D341Med (cell line): ENCODE measurements around the gene CEP85L.

Source experiments
- DNase-seq: peaks from one replicate; pipeline ENCODE4 v3.0.0; 2012; ENCODE audit warnings: low spot score

Gene CEP85L

DNA sequence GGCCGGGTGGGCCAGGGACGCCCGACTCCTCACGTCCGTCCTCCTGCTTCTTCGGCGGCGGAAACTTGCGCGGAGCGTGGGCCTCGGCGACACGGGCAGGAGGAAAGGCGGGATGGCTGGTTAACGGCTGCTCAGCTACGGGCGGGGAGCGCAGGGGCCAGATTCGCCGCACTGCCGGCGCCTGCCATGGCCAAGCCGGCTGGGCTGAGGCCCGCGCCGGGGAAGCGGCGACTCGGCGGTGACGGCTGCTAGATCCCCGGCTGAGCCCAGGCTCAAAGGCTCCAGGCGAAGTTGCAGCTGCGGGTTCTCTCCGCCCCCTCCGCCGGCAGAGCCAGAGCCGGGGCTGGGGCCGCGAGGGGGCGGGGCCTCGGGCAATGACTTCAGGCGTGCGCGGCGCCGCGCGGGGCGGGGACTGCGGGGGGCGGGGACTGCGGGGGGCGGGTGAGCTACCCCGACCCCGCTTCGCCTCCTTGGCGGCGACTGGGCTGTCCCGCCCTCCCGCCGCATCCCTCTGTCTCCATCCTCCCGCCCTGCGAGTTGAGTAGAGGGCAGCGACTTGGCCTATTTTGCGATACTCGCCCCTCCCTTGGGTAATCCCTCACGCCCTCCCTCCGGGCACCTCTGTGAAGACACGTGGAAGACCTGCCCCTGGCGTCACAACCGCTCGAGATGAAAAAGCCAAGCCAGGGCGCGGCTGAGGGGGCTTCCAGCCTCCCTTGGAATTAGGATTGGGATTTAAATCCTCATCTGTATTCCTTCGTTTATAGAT lies at the start of gene CEP85L:
Gene CEP85L (minus strand): TSS at position 310 of the 769 bp plus-strand sequence. CDS start 322 bp downstream, outside the sequence.
- DNase-seq: peak; percentile 97

DNA sequence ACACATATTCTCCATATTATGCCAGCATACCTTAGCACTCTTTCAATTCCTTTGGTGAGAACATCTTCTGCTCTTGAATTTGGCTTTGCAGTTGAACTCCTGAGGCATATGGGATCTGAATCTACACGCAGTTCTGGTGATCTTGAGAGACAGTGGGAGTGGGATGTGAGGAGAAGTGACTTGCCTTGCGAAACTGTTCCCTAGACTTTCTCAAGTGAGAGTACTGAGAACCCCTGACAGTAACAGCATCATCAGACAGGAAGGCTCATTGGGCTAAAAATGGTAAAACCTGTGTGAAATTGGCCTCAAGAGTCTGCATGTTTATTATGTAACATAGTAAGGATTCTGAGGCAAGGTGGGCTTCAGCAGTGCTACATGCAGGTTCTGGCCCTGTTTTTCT lies 49.1 kb upstream of the CEP85L start:
- DNase-seq: no peak

DNA sequence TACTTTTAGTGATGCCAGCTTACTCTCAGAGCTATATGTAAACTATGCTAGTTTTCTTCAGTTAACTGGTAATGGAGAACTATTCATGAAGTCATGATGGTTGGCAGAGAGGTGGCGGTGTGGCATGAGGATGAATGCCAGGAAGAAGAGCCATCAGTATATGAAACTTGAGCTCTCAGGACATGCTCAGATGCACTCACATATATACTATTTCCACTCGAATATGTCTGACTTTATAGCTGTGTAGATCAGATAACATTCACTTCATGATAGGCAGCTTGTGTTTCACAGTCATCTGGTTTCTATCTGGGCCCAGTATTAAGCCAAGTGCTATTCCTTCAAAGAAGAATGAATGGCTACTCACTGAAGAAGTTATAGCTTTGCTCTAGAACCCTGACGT lies 46.2 kb upstream of the CEP85L start:
- DNase-seq: no peak

DNA sequence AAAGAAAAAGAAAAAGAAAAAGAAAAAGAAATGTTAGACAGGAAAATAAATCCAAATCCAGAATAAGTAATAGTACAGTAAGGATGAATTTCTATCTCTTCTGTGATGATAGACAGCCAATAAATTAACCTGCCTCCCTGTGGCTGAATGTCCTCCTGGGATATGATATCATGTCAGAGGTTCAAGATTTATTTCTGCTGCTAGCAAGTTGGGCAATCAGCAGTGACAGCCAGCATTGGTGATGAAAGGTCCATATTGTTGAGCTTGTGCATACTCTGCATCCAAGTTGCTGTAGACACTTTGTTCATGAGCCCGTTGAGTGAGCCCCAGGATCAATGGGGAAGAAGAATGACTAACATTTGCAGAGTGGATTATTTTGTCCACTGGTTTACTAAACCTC lies 44.9 kb upstream of the CEP85L start:
- no peak for DNase-seq

DNA sequence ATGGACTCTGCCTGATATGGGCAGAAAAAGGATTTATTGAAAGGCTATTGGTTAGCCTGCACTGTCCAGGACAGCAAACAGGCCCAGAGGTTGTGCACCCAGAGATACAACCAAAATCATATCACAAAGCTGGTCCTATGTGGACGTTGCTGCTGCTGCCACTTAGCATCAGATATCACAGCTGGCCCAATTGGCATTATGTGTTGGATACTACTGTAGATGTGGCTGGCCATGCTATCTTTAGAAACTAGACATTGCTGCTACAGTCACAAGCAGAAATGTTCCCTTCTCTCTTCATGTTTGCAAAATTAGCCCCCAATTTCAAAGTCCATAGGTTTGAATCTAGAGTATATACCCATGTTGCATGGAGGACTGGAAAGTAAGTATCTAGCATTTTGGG lies 42.2 kb upstream of the CEP85L start:
- no peak for DNase-seq

DNA sequence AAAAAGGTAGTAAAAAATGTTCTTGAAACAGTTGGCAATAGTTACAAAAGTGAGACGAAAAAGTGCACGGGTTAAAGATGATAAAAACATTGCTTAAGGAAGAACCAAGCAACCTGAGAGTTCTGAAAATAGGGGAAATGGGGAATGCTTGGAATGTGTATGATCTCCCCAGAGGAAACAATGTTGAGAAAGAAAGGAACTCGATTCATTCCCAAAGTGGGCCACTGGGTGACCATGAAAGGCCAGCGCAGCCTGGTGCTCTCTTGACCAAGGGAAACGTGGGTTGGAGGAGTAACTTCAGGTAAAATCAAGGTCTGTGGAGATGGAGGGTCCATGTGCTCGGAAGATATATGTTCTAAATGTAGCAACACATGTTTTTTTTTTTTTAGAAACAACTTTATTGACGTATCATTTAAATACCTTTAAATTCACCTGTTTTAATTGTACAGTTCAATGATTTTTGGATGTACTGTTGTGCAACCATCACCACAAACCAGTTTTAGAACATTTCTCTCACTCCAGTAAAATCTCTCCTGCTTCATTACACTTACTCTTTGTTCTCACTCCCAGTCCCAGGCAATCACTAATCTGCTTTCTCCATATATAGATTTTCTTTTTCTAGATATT lies 34.5 kb upstream of the CEP85L start:
- DNase-seq: no peak

DNA sequence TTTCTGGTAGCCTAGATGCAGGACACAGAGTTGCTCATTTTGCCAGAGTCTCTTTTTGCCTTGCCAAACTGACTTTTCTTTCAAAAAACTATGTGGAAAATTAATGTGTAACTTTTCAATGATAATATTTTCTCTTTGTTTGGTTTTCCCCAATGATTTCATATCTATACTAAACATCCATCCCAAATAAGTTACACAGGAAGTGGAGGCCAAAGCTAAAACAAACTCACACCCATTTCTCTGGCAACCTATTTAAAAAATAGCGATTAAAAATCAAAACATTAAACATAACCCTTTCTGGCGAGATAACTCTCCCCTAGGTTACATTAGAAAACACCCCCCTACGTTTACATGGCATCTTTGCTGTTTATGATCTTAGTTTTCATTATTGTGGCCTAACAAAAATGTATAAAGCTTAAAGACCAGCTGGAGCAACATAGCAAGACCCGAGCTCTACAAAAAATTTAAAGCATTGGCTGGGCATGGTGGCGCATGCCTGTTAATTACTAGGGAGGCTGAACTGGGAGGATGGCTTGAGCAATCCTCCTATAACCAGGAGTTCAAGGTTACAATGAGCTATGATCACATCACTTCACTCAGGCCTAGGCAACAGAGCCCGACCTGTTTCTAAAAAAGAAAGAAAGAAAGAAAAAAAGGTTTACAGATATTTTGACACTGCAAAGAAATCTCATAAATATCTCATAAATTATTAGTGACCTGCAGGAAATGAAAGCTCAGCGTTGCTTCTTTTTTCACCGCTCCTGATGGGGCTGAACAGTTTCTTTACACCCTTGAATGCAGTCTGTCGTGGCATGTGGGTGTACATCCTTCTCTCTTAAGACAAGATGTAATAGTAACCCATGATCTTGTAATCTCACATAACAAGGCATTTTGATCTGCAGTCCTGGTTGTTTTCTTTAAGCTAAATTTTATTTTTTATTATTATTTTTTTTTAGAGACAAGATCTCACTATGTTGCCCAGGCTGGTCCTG lies 32.8 kb upstream of the CEP85L start:
- DNase-seq: no peak

DNA sequence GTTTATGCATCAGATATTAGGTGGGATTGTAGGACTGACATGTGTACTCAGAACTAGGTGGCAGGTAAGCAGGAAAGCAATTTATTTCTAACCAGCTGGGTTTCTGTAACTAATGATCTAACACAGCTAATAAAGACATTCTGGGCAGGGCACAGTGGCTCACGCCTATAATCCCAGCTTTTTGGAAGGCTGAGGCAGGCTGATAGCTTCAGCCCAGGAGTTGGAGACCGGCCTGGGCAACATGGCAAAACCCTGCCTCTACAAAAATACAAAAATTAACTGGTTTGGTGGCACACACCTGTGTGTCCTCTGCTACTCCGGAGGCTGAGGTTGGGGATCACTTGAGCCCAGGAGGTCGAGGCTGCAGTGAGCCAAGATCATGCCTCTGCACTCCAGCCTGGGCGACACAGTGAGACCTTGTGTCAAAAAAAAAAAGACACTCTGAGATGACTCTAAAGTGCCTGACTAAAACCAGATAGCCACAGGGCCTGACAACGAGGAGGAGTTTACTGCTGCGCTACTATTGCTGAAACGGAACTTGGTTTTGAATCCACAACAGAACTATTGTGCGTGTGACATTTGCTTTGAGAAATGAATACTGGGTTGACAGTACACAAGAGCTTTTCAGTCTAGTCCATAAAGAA lies 29.2 kb upstream of the CEP85L start:
- no peak for DNase-seq

DNA sequence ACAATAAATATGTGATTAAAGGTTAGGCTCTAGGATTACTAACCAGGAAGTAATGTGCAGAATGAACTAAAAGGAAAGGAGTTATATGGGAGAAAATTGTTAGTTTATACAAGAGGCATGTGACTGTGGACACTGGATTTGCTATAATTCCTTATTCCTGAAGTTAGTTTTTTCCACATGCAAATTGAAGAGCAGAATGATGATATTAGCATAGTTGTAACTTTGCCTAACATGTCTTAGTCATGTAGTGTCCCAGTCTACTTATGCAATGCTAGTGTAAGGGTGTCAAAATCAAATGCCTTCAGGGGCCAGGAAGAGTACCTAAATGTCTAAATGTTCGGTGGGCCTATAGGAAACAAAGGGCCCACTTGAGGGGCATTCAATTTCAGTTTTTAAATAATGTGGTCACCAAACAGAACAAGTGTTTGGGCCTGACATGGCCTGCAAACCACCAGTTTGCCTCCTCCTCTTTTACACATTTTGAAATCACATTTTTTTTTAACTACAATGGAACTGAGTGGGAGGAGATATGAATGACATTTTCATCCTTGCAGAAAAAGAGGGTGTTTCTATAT lies 28.0 kb upstream of the CEP85L start:
- no peak for DNase-seq

DNA sequence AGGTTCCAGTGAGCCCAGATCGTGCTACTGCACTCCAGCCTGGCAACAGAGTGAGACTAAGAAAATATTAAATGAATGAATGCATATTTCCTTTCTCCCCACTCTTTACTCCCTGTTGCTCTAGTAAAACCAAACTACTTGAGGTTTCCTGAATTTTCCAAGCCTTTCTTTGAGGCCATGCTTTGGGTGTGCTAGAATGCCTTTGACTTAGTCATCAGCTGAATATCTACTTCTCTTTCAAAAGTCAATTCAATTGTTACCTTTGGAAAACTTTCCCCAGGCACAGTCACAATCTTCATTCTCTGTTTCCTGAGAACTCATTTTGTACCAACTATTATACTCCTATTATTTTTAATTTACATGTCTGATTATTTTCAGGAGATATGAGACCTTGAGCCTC lies 27.5 kb upstream of the CEP85L start:
- no peak for DNase-seq

DNA sequence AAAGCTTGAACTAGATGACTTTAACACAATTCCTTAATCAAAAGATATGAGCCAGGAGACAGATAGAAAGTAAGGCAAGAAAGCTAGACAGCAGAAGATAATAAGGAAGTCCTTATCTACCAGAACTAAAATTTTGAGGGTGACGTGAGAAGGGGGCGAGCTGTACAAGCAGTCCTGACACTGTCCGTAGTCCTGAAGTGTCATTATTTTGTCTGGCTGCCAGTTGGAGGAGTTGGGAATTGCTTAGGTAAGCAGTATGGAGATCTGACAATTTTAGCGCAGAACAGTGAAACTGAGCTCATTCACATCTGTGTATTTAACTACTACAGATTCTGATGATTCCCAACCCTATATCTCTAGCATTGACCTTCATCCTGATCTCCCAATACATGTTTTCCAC lies 25.8 kb upstream of the CEP85L start:
- DNase-seq: no peak

DNA sequence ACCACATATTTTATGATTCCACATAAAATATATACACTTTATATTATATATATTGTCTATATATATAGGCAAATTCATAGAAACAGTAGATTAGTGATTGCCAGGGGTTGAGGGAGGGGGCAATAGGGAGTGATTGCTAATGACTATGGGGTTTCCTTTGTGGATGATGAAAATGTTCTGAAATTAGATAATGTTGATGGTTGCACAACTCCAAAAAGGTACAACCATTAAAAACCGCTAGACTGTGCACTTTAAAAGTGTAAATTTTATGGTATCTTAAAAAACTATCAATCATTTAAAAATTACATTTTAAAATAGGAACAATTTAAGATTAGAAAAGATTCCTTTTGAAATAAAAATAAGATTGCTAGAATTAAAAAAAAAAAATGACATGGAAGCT lies 23.8 kb upstream of the CEP85L start:
- no peak for DNase-seq

DNA sequence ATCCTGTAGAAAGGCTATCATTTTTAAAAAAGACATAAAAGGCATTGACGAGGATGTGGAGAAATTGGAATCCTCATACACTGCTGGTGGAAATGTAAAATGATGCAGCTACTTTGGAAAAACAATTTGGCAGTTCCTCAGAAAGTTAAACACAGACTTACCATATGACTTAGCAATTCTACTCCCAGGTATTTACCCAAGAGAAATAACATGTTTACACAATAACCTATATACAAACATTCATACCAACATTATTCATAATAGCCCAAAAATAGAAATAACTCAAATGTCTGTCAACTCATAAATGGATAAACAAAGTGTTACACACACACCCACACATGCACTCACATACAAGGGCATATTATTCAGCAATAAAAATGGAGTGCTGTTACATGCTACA lies 23.4 kb upstream of the CEP85L start:
- no peak for DNase-seq

DNA sequence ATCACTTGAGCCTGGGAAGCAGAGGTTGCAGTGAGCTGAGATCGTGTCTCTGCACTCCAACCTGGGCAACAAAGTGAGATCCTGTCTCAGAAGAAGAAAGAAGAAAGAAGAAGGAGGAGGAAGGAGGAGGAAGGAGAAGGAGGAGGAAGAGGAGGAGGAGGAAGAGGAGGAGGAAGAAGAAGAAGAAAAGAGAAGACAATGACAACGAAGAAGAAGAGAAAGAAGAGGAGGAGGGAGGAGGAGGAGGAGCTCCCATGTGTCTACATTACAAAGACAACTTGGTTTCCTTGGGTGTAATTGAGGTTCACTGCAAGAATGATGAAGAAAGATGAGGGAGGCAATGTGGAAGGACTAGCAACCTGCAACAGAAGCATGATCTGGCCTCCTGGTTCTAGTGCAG lies 21.3 kb upstream of the CEP85L start:
- DNase-seq: no peak

DNA sequence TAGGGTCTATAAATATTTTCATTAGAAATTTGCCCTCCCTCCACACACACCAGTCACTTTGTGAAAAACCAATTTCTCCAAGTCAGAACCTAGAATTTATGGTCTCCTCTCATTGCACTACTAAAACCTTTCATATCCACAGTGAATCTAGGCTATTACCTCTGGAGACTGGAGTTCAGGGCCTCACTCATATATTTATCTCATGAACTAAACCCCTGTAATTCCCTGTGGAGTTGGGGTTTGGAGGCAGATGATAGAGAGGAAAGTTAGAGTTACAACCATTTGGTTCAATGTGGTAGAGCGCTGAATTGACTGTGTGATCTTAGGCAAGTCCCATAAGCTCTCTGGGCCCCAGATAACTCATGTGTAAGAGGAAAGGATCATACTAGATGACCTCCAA lies 18.2 kb upstream of the CEP85L start:
- no peak for DNase-seq

DNA sequence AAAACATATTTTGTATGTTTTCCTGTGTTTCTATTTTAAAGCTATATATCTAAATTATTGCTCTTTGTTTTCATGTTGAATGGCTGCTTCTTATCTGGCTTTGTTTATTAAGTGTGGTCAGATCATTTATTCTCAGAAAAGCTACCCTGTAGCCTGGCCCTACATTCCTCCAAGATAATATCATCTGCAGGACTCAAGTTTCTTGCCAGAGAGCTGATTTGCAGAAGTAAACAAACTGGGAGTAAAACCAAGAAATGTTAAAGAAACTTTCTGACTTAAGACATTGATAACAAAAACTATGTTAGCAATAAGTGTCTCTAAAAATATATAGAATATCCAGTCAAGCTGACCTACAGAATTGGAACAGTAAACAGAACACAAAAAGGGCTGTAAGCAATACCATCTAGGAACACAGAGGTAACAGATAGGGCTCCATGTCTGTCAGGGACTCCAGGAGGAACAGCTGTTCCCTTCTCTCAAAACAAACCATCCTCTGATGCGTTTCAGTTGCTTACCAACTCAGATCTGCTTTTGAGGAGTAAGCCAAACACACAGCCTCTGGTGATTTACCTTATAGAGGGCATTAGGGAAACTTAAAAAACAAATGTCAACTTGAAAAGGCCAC lies 17.5 kb upstream of the CEP85L start:
- no peak for DNase-seq

DNA sequence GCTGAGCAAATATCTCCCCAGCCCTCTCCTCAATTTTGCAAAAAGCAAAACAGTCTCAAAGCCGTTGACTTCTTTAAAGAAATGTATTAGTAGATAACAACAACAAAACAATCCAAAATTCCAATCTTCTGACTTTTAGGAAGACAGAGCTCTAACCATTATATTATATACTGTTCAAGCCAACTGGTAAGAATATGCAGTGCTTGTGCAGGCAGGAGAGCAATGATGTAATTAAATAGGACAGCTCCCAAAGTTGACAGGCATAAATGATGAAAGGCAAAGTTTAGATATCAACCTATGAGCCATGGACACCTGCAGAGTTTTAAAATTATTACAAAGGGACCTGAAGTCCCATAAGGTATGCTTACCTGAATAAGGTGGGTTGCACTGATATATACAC lies 16.6 kb upstream of the CEP85L start:
- no peak for DNase-seq

DNA sequence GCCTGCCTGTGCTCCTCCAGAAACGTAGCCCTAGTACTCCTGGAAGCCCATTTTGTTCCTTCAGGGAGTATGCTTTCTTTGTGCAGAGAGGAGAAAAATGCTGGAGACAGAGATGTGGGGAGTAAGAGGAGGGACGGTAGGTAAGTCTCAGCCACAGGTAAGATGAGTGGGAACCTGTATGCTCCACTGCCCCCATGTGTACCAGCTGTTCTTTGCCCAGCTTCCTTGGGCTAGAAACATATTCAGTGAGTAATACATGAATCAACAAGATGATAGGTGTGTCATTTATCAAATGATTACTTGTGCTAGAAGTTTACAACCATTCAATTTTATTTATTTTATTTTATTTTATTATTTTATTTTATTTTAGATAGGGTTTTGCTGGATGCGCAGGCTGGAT lies 13.6 kb upstream of the CEP85L start:
- no peak for DNase-seq

DNA sequence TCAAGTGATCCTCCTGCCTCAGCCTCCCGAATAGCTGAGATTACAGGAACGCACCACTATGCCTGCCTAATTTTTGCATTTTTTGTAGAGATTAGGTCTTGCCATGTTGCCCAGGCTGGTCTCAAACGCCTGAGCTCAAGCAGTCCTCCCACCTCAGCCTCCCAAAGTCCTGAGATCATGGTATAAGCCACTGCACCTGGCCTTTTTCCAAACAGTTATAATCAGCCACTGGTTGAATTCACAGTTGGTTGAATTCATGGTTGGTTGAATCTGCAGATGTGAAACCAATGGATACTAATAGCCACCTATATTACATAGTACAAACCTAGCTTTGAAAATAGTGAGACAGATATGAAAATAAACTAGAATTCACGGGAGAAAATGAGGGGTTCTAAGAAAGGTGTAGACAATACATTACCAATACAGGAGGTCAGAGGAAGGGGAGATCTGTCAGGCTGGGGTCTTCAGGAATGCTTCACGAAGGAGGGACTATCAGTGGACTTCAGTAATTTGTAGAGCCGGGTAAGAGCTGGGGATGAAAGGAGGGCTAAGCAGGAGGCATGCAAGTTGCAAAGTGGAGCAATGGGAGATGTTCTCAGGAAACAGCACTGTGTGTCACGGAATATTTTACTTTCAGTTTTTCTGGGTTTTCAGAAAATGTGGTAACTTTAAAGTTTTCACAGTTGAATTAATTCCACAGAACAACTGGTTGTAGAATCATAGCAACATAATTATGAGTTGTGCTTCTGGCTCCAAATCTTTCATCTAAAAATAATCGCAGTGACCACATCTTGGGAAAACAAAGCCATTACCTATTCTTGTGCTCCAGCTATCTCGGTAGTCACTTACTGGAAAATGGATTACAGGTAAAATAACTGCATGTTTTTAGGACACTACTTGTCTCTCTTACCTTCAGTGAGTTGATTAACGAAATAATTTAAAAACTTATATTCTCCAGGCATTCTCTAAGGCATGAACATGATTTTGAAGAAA lies 12.9 kb upstream of the CEP85L start:
- DNase-seq: no peak

DNA sequence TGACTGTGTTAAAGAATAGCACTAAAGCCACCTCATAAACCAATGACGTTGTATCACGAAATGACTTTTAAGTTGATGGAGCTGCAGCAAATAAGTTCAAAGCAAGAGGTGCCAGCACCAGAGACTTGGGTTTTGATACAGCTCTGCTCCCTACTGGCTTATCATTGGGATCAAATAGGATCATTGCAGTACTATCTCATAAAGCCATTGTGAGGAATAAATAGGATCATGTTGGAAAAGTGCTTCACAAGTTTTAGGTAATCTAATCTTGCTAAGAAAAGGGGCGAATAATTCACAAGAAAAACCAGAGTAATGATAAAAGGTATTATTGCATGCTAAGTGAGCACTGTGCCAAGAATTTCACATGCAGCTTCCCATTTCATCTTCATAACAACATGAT lies 10.4 kb upstream of the CEP85L start:
- no peak for DNase-seq
